Spleen (tissue), 7 donors: ENCODE measurements around the gene DNAJB9.

Experiments used
- POLR2A ChIP-seq, 3 donors: fragments of 450-650 bp; IDR thresholded peaks; one replicate each; pipeline ENCODE4 v1.5.1; 2017; ENCODE audit warnings: antibody characterized with exemption in 3 of 3, mild to moderate bottlenecking in 1 of 3
- POLR2AphosphoS5 ChIP-seq, 3 donors: sonication (generic); formaldehyde crosslinking; IDR thresholded peaks; one replicate each; pipeline ENCODE4 v1.5.1; 2017; ENCODE audit warnings: antibody characterized with exemption in 3 of 3
- TF ChIP-seq, protein P1 (sequence below), 11 experiments: fragments of 200-600 bp in 7 of 11; fragments of 450-650 bp in 4 of 11; sonication (generic) in 4 of 11; IDR thresholded peaks in 8 of 11; conservative IDR thresholded peaks in 3 of 11; 1 replicate in 7 of 11; 2 replicates in 4 of 11; pipeline versions ENCODE4 v1.4.0 to v1.8.0; 2016 to 2021; ENCODE audit warnings: antibody characterized with exemption in 11 of 11, inconsistent platforms in 4 of 11, mild to moderate bottlenecking in 1 of 11
- donor health status: DM: no; HTN: no; CAD: no; lungs with moderate emphysema.
- donor health status: DM: no; HTN: no; CAD: no.
- donor health status: DM: no; HTN: no; CAD: no.

DNA sequence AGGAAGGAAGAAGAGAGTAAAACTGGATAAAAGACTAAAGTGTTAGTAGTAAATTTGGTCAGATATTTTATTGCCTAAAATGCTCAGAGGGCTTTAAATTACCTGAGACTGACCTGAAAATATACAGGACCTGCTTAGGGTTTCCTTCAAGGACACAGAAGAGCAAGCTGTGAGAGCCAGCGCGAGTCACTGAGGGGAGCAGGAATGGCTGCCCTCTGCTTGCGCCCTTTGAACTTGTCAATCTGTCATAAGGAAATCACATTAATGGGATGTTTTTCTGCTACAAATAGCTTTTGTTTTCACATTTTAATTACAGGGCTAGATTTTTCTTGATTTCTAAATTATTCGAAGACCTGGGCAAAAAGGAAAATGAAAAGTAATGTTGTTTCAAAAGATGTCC is 26.9 kb downstream of the DNAJB9 start:
- TF ChIP-seq POLR2A (IDR thresholded peaks at IDR 0.05): no peak
- TF ChIP-seq POLR2AphosphoS5 (IDR thresholded peaks at IDR 0.05): no peak
- TF ChIP-seq, protein P1, sequence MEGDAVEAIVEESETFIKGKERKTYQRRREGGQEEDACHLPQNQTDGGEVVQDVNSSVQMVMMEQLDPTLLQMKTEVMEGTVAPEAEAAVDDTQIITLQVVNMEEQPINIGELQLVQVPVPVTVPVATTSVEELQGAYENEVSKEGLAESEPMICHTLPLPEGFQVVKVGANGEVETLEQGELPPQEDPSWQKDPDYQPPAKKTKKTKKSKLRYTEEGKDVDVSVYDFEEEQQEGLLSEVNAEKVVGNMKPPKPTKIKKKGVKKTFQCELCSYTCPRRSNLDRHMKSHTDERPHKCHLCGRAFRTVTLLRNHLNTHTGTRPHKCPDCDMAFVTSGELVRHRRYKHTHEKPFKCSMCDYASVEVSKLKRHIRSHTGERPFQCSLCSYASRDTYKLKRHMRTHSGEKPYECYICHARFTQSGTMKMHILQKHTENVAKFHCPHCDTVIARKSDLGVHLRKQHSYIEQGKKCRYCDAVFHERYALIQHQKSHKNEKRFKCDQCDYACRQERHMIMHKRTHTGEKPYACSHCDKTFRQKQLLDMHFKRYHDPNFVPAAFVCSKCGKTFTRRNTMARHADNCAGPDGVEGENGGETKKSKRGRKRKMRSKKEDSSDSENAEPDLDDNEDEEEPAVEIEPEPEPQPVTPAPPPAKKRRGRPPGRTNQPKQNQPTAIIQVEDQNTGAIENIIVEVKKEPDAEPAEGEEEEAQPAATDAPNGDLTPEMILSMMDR (IDR thresholded peaks at IDR 0.05 in 8 of 11, conservative IDR thresholded peaks at IDR 0.05 in 3 of 11): no peak
